Stimulated activated CD8-positive, alpha-beta memory T cell treated with anti-CD3 and anti-CD28 coated beads, Interleukin-4, amount 100 ng/mL, for 1 hour (primary cell): ENCODE measurements around the gene HECTD2.
"Not testable (repeated sequence)": the region's sequence is repeated elsewhere in the genome, so short reads cannot be mapped to it uniquely, and the experiment has no call there.

Experiments
- DNase-seq, 2 donors: peaks; one replicate each; pipeline ENCODE4 v3.0.0-alpha.2; 2020; ENCODE audit warnings: low read depth in 2 of 2, low spot score in 1 of 2

Gene HECTD2

DNA sequence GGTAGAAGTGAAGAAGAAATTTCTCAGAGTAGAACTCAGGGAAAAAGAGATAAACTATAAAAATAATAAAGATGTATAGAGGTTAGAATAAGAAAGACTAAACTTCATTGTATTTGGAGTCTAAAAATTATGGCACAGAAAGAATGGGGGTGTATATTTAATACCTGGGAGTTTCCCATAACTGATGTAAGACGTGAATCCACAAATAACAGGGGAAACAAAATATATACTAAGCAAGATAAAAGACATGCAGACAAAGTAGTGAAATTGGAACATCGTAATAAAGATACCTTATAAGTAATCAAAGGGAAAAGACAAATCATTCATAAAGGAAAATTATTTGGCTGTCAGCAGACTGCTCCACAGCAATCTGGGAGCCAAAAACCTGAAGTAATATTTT, 62.8 kb downstream of the HECTD2 start:
- DNase-seq: no peak

DNA sequence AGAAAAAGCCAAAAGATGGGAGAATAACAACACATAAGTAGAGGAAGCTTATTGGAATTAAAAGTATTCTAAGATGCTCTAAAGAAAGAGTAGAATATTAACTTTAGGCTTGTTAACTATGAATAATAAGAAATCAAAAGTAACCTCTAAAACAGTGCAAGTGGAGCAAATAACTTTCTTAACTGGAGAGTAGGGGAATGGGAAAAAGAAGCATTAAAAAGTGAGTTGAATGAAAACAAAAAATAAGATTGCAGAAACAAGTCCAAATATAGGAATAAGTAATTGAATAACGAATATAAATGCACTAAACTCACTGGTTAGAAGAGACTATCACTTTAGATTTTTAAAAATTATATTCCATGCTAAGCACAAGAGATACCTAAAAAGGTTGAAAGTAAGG, 63.9 kb downstream of the HECTD2 start:
- DNase-seq: no peak

DNA sequence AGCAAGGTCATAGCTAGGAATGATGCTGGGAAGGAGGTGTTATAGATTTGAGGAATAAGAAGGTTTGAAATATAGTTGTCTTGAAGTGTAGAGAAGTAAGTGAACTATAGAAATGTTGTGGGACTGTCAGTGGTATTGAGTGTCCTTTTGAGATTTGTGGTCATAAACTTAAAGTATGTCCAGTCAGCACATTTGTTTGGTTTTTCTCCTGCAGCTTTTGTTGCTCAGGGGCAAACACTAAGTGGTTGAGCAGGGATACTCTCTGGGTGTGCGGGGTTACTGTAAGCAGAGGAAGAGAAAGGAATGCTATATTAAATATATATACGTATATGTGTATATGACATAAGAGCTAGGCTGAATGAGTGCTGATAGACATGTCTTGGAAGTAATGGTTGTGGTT, 67.1 kb downstream of the HECTD2 start:
- DNase-seq: no peak

DNA sequence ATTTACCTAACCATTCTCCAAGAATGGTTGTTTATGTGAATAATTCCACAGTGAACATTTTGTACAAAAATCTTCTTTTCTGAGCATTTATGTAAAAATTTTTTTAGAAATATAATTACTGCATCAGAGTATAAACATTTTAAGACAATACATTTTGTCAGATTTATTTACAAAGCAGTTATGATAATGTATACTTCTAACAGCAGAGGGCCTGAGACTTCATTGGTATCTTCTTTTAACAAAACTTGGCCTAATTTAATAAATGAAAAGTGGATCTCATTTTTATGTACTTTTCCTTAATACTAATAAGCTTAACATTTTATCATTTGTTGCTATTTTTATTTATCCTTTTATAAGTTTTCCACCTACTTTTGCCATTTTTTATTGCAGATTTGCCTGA, 69.4 kb downstream of the HECTD2 start:
- DNase-seq: no peak

DNA sequence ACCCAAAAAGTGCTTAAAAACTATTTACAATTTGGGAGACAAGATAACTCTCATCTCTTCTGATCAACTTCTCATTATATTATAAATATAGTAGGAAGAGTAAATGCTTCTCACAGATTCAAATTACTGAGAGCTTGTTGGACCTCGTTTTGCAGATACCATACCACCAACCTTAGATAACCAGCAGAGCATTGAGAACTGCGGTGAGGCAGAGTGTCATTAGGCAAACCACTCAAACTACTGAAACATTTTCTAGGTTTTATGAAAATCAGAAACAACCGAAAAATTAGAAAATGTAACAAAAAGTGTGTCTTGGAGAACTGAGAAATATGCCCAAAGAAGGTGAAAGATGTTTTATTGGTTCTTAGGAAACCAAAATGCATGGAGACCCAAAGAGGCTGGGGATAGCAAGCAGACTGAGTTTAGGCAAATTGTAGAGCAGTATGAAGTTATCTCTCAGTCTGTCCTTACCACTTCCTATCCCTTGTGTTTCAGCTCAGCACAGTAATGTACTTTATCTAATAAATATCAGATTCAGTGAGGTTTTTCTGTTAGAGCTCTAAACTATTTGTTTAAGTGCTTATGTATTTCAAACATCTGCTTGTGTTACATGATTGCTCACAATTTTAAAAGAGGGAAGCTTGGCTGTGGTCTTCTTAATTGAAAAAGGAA, 77.9 kb downstream of the HECTD2 start:
- DNase-seq: no peak

DNA sequence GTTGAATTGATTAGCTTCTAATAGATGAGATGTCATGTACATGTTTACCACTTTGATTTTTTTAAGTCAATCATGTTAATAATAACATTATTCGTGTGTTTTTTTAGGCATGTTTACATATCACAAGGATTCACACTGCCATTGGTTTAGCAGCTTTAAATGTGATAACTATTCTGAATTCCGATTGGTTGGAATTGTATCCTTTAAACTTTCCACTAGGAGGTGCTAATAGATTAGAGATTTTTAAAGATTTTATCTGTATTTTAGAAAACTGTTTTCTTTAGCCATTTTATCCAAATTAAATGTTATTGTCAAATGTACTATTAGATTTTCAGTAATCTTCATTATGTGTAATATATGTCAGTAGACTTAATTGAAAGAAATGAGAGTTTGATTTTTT, 83.2 kb downstream of the HECTD2 start:
- DNase-seq: no peak

DNA sequence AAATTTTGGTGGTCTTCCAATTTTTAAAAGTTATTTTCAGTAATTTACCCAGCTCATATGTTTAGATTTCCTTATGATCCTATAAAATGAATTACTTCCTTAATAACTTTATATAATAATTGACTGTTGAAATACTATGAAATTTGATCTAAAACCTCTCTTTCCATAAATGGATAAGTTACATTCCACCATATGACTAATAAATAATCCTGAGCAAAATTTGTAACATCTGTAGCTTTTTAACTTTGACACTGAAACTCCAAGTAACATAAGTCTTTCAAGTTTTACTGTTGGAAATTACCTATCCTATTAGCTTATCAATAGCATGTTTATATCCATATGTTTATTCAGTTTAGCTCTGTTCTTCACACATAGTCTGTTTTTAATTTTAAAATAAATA, 85.3 kb downstream of the HECTD2 start:
- DNase-seq: no peak

DNA sequence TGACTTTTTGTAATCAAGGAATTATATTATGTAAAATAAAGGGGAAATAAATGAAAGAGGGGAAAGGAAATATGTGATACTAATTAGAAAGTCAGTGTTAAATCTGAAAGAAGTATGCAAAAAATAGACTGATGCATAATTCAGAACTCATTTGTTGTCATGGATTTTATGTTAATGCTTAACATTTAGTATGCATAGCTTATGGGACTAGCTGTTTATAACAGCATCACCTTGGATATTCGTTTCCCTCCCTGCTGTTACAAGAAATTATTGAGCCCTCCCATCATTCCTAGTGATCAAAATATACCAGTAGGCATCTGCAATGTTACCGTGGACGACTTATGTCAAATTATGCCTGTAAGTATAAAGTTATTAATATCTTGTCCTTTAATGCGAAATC, 85.9 kb downstream of the HECTD2 start:
- DNase-seq: no peak

DNA sequence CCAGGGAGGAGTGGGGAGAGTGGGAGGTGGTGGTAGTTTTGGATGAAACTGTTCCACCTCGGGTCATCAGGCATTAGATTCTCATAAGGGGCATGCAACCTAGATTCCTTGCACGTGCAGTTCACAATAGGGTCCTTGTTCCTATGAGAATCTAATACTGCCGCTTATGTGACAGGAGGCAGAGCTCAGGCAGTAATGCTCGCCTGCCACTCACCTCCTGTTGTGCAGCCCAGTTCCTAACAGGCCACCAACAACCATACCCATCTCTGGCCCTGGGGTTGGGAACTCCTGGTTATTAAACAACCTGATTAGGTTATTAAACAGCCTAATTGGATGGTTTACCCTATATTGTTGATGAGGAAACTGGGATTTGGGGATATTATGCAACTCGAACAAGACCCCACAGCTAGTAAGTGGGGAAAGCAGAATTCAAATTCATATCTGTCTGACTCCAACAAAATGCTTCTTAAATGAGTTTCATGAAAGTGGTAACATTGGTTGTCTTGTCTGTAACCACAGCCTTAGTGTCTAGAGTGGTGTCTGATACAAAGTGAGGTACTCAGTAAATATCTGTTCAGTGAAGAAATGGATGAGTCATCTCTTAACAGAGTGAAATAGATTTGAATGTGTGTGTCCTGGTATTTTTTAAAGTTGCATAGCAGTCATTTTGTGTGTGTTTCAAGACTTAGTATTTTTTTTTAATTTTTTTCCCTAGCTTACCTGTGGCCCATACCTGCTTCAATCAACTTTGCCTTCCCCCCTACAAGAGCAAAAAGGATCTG, 101.6 kb downstream of the HECTD2 start:
- no peak for DNase-seq

DNA sequence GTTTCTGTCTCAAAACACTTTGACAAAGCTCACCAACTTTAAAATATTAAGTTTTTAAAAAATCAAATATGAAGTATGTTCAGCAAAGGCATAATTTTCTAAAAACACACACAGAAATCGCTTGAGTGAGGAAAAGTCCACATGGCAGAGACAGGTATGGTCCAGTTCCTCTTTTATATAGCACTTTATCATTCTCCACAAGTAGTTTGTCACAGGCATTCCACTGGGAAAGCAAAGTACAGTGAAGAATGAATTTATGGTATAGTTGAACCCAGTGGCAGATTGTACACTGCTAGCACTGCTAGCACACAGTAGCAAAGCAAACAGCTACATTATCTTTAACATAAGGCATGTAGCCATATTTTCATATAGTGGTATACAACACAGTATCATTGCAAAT, 102.3 kb downstream of the HECTD2 start:
- no peak for DNase-seq

DNA sequence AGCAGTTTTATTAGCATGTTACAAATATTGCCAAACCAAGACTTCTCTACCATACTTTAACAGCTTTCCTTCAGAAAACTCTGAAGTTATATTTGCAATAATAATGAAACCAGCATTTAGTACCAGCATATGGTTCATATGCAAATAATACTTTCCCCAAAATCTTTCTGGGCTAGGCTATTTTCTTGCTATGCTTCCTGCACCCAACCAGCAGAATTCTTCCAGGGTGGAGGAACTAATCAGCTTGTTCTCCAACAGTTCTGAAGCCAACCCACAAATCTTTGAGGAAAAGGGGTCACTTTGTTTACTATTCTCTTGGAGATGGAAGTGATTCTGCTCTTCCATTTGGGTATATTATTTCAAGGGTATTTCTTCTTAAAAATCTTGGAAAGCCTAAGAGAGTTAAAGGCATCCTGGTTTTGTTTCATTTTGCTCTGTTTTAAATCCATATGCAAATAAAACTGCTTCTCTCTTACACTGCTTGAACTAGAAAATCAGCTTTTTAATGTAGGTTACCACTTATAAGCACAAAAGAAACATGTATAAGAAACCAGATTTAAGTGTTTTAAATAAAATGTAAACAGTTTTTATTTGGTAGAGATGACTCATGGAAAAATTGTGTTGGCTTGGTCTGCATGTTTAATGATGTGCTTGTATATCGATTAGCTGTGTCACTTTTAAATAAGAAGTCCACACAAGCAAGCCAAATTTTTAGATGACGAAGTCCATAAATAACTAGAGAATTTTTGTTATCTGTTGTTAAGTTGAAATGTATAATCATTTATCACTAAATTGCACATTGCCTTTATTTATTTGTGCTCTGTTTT, 103.7 kb downstream of the HECTD2 start:
- no peak for DNase-seq

DNA sequence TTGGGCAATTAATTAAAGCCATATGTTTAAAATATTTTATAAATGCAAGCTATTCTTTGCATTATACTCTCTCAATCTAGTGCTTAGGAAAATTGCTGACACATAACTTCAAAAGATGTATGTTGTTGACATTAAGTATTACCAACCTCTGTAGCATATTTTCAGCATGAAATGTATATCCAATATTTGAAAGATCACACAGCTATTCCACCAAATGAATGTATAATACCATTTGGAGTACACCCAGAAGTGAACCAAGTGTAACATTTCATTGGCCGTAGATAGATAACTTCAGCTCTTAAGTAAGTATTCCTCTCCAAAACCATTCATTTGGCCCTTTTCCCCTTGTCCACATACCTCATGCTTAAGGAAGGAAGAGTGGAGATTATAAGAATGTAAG, 104.6 kb downstream of the HECTD2 start:
- no peak for DNase-seq

DNA sequence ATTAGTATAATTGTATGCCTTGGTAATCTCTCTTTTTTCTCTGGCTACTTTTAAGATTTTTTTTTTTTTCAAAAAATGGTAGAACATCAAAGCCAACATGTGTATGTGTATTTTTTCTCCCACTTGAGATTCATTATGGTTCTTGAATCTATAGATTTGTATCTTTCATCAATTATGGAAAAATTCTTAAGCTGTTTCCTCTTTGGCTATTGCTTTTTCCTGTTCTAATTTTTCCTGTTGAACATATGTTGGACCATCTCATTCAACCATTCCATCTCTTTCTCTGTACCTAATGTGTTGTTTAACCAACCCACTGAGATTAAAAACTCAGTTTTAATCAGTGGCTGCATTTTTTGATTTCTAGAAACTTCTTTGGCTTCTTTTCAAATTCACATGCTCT, 107.2 kb downstream of the HECTD2 start:
- DNase-seq: no peak

DNA sequence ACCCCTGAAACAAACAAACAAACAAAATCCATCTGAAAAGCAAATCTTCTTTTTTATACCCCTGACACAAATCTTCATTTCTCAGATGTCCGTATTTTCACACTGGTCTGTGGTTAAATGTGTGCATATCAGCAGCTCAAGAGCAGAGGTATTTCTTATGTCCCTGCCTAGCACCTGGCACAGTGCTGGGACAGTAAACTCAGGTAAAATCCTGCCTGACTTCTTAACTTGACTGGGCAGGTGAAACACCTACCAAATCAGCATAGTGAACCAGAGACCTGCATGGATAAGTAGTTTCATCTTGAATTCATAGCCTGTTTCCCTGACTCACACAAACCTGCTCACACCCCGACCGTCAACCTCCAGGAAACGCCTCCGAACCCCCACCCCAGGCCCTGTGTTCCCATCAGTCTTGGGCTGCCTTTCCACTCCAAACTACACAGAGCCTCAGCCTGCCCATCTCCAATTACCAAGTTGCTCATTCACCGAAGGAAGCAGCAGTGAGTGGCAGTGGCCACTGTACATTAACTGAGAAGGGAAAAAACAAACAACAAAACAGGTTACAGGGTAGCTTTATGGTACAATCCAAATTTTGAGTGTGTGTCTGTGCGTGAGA, 109.9 kb downstream of the HECTD2 start:
- DNase-seq: no peak

DNA sequence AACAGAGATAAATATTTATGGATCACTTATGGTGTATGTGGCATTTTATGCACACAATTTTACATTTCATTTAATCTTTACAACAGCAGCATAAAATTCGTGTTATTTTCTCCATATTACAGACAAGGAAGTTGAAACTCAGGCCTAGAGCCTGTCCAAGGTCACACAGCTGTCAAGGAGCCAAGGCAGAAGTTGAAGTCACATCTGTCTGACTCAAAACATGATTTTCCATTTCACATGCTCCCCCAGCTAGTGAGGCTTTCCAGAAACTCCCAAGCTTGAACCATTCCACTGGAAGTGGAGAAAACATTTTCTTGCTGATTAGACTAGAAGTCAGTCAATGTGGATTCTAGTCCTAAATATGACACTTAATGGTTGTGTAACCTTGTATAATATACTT, 110.5 kb downstream of the HECTD2 start:
- DNase-seq: no peak

DNA sequence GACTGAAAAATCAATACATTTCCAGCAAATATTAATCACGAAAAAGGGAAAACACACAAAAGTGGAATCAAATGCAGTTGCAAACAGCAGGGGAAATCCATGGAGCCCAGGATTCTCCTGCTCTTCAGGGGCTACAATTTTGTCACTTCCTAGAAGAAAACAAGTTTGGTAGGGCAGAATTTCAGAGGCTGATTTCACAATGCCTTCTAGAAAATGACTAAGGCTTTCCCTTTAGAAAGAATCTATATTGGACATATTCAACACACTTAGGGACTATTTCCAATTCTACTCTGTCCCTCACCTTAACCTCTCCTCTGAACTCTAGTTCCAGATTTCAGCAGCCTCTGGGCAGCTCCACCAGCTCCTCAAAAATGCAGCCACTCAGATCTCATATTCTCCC, 111.3 kb downstream of the HECTD2 start:
- no peak for DNase-seq

DNA sequence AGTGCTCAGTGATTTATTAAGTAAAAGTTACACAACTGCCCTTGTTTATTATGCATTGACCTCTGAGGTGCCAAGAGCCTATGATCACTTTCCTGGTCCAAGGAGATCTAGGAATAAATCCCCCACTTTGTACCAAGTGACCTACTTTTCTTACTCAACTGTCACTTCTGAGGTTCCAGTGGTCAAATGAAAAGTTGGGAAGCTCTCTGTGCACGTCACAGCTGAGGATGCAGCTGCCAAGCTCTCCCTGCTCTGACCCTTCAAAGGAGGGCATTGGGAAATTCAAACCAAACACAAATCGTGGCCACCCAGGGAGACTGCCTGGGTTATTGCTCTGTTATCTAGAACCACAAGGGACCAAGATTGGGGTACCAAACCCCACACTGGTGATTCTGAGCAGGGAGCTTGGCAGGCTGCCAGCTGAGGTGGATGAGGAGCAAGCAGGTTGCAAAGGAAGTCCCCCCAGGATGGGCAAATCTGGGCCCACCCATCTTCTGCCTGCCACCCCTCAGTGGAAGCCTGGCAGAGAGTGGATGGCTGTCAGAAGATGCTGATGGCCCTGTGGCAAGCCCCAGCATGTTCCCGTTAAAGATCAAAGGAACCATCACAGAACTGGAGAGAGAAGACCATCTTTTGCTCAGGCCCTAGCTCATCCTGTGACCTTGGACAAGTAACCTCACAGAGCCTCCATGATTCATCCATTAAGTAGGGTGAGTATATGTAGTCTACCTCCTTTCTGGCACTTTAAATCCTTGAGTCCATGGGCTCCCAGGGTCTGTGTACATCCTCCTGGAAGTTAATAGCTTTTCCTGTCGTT, 116.0 kb downstream of the HECTD2 start:
- DNase-seq: no peak

DNA sequence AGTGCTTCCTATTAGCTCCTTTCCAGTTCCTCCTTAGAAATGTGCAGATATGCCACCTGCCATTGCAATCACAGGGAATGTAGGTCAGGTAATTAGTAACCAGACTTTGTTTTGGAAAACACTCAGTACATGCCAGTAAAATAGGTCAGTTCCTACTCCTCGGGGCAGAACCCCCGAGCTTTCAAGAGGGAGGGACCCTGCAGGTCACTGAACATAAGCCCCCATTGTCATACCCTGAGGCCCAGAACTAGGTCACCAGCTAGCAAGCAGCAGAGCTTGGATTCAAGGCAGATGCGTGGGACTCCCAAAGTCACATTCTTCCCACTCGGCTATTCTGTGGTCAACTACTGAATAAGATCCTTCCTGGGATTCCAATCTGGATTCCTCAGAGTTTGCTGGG, 117.9 kb downstream of the HECTD2 start:
- no peak for DNase-seq

DNA sequence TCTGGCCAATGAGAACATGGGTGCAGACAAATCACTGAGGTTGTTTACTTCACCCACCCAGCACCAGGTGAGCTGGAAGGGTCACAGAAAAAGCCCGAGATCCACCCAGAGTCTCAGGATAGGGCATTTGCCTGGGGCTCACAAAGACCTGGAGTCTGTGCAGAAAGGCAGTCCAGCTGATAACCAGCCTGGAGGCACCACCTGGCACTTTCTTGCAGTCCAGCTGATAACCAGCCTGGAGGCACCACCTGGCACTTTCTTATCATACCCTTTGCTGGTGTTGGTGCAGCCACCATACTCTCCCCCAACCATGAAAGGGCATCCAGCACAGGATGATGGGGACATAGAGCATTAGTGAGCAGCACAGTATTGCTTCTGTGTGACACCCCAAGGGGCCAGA, 118.6 kb downstream of the HECTD2 start:
- no peak for DNase-seq

DNA sequence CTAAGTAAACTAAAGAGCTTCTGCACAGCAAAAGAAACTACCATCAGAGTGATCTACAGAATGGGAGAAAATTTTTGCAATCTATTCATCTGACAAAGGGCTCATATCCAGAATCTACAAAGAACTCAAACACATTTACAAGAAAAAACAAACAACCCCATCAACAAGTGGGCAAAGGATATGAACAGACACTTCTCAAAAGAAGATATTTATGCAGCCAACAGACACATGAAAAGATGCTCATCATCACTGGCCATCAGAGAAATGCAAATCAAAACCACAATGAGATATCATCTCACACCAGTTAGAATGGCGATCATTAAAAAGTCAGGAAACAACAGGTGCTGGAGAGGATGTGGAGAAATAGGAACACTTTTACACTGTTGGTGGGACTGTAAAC, 124.6 kb downstream of the HECTD2 start:
- DNase-seq: not testable (repeated sequence)

DNA sequence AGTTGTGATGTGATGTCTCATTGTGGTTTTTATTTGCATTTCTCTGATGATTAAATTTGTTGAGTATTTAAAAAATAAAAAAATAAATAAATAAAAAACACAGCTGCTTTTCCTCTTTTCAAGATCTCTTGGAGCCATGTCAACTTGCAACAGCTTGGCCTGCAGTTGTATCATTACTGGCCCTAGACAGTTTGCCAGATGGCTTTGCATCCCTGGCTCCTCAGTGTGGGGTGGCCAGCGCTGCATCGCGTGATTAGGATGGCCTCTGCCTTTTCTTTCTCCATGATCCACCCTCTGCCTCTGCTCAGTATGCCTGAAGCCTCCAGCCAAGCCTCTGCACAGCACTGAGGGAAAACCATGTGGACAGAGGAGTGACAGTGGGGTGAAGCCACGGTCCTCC, 126.0 kb downstream of the HECTD2 start:
- DNase-seq: no peak
